GM21528 (cell line): Measurements from ENCODE around the gene SMOC2.
"Not testable (repeated sequence)": the region's sequence is repeated elsewhere in the genome, so short reads cannot be mapped to it uniquely, and the experiment has no call there.

Source experiments
- ATAC-seq: cut with Tn5 transposase; IDR thresholded peaks from one replicate; pipeline ENCODE4 v1.9.1; 2021; ENCODE audit warnings: mild to moderate bottlenecking, moderate library complexity; ENCODE audit not compliant: unreplicated experiment, low FRiP score

SMOC2 gene

GRCh38 chr6:168562576-168563151 lies 121.7 kb downstream of the SMOC2 start:
- no peak for ATAC-seq

GRCh38 chr6:168563656-168564055 lies 122.7 kb downstream of the SMOC2 start:
- ATAC-seq = no peak

GRCh38 chr6:168565112-168565511 lies 124.1 kb downstream of the SMOC2 start:
- no peak for ATAC-seq

- ATAC-seq = no peak
Measured at GRCh38 chr6:168570211-168570610, 129.2 kb downstream of the SMOC2 start.

- ATAC-seq = no peak
Measured at GRCh38 chr6:168571268-168571667, 130.3 kb downstream of the SMOC2 start.

- ATAC-seq = not testable (repeated sequence)
Measured at GRCh38 chr6:168573276-168573835, 132.4 kb downstream of the SMOC2 start.

- ATAC-seq = no peak
Measured at GRCh38 chr6:168574075-168574698, 133.2 kb downstream of the SMOC2 start.

- ATAC-seq = no peak
Measured at GRCh38 chr6:168574699-168575195, 133.8 kb downstream of the SMOC2 start.

GRCh38 chr6:168575346-168576098 lies 134.5 kb downstream of the SMOC2 start:
- no peak for ATAC-seq

GRCh38 chr6:168576388-168576787 lies 135.4 kb downstream of the SMOC2 start:
- ATAC-seq = no peak

GRCh38 chr6:168577496-168577895 lies 136.5 kb downstream of the SMOC2 start:
- no peak for ATAC-seq

- ATAC-seq = no peak
Measured at GRCh38 chr6:168578036-168578435, 137.1 kb downstream of the SMOC2 start.

- no peak for ATAC-seq
Measured at GRCh38 chr6:168581236-168581635, 140.3 kb downstream of the SMOC2 start.

- ATAC-seq = no peak
Measured at GRCh38 chr6:168581706-168582105, 140.7 kb downstream of the SMOC2 start.

GRCh38 chr6:168582571-168582981 lies 141.6 kb downstream of the SMOC2 start:
- ATAC-seq = no peak

GRCh38 chr6:168583126-168583525 lies 142.1 kb downstream of the SMOC2 start:
- no peak for ATAC-seq

GRCh38 chr6:168583821-168584220 lies 142.8 kb downstream of the SMOC2 start:
- no peak for ATAC-seq

- ATAC-seq = no peak
Measured at GRCh38 chr6:168584249-168584648, 143.3 kb downstream of the SMOC2 start.

GRCh38 chr6:168584671-168585070 lies 143.7 kb downstream of the SMOC2 start:
- no peak for ATAC-seq

- no peak for ATAC-seq
Measured at GRCh38 chr6:168585441-168585840, 144.5 kb downstream of the SMOC2 start.

GRCh38 chr6:168589275-168589674 lies 148.3 kb downstream of the SMOC2 start:
- no peak for ATAC-seq
